NCI-H510A treated with DMSO at 0.1 percent for 48 hours (cell line): ENCODE data around the gene SBK2.

Experiments used
- DNase-seq: peaks from one replicate; lab custom pipeline; 2025; lab: John Stamatoyannopoulos, UW

Gene SBK2

GRCh38 chr19:55486043-55486970 lies 50.6 kb downstream of the SBK2 start:
- no peak for DNase-seq

DNA sequence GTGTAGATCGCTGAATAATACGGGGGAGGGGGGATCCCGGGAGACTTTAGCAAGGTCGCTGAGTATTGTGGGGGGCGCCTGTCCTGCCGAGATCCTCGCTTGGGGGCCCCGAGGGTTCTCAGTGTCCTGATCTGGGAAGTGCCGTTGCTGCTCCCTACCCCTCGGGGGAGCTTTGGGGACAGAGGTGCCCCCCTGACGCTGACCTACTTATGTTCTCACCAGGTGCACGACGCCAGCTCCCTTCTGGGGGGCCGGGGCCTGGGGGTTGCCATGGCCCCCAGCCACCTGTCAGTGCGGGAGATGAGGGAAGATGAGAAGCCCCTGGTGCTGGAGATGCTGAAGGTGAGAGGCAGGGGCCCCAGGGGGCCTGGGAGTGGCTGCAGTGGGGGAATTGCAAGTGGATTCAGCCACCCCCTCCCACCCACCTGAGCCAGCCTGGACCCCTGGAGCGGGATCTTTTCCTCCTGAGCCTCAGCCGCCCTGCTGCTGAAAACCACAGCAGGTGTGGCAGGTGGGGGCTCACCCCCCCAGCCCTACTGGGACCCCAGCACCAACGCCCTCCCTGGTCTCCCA lies 51.4 kb downstream of the SBK2 start:
- no peak for DNase-seq

DNA sequence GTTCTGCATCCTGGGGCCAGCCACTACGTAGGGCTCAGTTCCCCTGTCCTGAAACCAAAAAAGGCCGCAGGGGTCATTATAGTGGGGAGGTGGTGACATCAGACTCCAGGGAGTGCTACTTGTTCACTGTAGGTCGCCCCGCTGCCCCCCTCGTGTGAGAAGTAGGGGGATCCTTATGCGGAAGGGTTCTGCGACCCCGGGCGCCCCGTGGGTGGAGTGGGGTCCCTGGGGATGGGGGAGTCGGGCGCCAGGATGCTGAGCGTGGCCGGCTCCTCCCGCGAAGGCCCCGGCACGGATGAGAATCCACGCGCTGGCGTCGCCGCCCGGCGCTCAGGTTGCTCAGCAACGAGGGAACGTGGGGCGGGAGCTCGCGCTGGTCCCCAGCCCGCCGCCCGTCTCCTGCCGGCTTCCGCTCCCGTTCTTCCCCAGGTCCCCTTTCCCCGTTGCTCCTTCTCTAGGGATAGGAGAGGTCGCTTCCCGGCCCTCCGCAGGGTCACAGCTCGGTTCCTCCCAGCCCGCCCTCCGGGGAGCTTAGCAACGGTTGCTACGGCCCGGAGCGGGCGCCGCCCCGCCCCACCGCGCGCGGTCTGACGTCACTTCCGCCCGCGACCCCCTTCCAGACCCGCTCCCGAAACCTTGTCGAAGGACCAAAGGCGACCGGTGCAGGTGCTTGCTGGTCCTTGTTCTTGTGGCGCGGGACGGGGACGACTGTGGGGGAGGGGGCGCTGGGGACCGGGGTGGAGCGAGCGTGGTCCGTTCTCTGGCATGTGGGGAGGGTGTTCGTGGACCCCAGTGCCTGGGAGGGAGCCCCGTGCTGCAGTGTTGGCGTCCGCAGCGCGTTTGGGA lies 52.1 kb downstream of the SBK2 start, which contains the start of gene NAT14:
NAT14 (plus strand) TSS at position 596 of the 846 bp plus-strand sequence. CDS start 521 bp downstream, outside the sequence.
- DNase-seq: peak; percentile 50

GRCh38 chr19:55483706-55484592 lies 53.0 kb downstream of the SBK2 start:
- DNase-seq: no peak

DNA sequence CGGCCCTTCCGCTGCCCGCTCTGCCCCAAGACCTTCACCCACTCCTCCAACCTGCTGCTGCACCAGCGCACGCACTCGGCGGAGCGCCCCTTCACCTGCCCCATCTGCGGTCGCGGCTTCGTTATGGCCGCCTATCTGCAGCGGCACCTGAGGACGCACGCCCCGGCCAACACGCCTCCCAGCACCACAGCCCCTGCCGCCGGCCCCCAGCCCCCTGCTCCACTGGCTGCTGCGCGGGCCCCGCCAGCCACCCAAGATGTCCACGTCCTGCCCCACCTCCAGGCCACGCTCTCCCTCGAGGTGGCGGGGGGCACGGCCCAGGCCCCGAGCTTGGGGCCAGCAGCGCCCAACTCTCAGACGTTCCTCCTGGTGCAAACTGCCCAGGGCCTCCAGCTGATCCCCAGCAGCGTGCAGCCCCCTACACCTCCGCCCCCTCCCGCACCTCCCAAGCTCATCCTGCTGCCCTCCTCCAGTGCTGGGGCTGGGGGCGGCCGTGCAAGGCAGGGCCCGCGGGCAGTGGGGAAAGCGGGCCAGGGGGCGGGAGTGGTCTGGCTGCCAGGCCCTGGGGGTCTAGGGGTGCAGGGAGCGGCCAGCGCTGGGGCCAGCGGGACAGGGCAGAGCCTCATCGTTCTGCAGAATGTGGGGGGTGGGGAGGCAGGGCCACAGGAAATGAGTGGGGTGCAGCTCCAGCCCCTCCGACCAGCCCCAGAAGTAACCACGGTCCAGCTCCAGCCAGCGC lies 53.8 kb downstream of the SBK2 start:
- no peak for DNase-seq

DNA sequence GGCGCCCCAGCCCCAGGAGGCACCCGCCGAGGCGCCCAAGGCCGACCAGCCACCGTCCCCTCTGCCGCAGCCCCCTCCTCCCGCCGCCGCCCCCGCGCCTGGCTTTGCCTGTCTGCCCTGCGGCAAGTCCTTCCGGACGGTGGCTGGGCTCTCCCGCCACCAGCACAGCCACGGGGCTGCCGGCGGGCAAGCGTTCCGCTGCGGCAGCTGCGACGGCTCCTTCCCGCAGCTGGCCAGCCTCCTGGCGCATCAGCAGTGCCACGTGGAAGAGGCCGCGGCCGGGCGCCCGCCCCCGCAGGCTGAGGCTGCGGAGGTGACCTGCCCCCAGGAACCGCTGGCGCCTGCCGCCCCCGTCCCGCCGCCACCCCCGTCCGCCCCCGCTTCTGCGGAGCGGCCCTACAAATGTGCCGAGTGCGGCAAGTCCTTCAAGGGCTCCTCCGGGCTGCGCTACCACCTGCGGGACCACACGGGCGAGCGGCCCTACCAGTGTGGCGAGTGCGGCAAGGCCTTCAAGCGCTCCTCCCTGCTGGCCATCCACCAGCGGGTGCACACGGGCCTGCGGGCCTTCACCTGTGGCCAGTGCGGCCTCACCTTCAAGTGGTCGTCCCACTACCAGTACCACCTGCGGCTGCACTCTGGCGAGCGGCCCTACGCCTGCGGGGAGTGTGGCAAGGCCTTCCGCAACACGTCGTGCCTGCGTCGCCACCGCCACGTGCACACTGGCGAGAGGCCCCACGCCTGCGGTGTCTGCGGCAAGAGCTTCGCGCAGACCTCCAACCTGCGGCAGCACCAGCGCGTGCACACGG lies 54.6 kb downstream of the SBK2 start:
- DNase-seq: no peak

- DNase-seq: no peak
Observed at GRCh38 chr19:55481794-55482155, 55.2 kb downstream of the SBK2 start.

DNA sequence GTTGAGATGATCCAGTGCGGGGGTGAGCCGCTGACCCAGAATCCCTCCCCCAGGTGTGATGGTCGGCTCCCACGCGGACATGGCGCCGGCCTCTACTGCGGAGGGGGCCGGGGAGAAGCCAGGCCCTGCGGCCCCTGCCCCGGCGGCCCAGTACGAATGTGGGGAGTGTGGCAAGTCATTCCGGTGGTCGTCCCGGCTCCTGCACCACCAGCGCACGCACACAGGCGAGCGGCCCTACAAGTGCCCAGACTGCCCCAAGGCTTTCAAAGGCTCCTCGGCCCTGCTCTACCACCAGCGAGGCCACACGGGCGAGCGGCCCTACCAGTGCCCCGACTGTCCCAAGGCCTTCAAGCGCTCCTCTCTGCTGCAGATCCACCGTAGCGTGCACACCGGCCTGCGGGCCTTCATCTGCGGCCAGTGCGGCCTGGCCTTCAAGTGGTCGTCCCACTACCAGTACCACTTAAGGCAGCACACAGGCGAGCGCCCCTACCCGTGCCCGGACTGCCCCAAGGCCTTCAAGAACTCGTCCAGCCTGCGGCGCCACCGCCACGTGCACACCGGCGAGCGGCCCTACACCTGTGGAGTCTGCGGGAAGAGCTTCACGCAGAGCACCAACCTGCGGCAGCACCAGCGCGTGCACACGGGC lies 55.7 kb downstream of the SBK2 start:
- DNase-seq: no peak

- no peak for DNase-seq
Observed at GRCh38 chr19:55479451-55480230, 57.3 kb downstream of the SBK2 start.

DNA sequence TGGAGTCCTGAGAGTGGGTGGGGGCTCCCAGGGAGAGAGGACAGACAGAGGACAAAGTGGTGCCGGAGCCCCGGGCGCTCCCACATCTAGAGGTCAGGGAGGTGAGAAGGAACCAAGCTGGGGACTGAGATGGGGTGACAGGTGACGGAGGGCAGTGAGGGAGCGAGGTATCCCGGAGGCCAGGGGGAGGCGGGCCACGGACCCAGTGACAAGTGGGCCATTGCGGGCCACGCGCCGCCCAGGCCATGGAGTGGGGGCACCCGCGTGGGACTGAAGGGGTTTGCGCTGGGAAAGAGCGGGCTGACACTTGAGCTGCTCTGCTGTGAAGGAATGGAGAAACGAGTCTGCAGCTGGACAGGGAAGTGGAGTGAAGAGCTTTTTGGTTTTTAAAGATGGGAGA lies 57.9 kb downstream of the SBK2 start:
- DNase-seq: no peak
